SK-N-SH treated with all-trans-retinoic acid at 6 μM for 48 hours (cell line): ENCODE data around the gene ITM2C.

Experiments
- ATAC-seq: fragments of 200-7000 bp; cut with Tn5 transposase; 3 replicates; pipeline ENCODE4 v1.9.1; 2020; ENCODE audit warnings: mild to moderate bottlenecking, moderate library complexity
- BACH2 ChIP-seq: fragments of 250-450 bp; sonication (Bioruptor Pico); IDR thresholded peaks from 2 replicates; pipeline ENCODE4 v1.9.0; 2021; ENCODE audit warnings: mild to moderate bottlenecking, borderline replicate concordance
- CSDC2 ChIP-seq: fragments of 250-450 bp; sonication (Bioruptor Pico); IDR thresholded peaks from 2 replicates; pipeline ENCODE4 v1.5.0; 2020; ENCODE audit warnings: mild to moderate bottlenecking, moderate library complexity
- ESRRG ChIP-seq: fragments of 250-450 bp; sonication (Bioruptor Pico); IDR thresholded peaks from 2 replicates; pipeline ENCODE4 v1.6.1; 2021; ENCODE audit warnings: mild to moderate bottlenecking
- ISL1 ChIP-seq: fragments of 250-450 bp; sonication (Bioruptor Pico); IDR thresholded peaks from 2 replicates; pipeline ENCODE4 v2.1.2; 2022; ENCODE audit warnings: mild to moderate bottlenecking, moderate library complexity
- OSR1 ChIP-seq: fragments of 250-450 bp; sonication (Bioruptor Pico); IDR thresholded peaks from 2 replicates; pipeline ENCODE4 v1.8.0; 2022; ENCODE audit warnings: moderate library complexity, mild to moderate bottlenecking, inconsistent platforms
- PATZ1 ChIP-seq: fragments of 250-450 bp; sonication (Bioruptor Pico); IDR thresholded peaks from 2 replicates; pipeline ENCODE4 v1.8.0; 2020; ENCODE audit warnings: mild to moderate bottlenecking, moderate library complexity, borderline replicate concordance
- PPARA ChIP-seq: fragments of 250-450 bp; sonication (Bioruptor Pico); IDR thresholded peaks from 2 replicates; pipeline ENCODE4 v1.5.0; 2020; ENCODE audit warnings: mild to moderate bottlenecking, borderline replicate concordance
- SNAI2 ChIP-seq: fragments of 250-450 bp; sonication (Bioruptor Pico); IDR thresholded peaks from 2 replicates; pipeline ENCODE4 v1.5.0; 2020; ENCODE audit warnings: mild to moderate bottlenecking, moderate library complexity
- TCF4 ChIP-seq: fragments of 250-450 bp; sonication (Bioruptor Pico); IDR thresholded peaks from 2 replicates; pipeline ENCODE4 v1.8.0; 2021; ENCODE audit warnings: mild to moderate bottlenecking, moderate library complexity, borderline replicate concordance
- TOX ChIP-seq: fragments of 250-450 bp; sonication (Bioruptor Pico); IDR thresholded peaks from 2 replicates; pipeline ENCODE4 v1.8.0; 2021; ENCODE audit warnings: mild to moderate bottlenecking, moderate library complexity, borderline replicate concordance
- TSHZ2 ChIP-seq: fragments of 250-450 bp; sonication (Bioruptor Pico); IDR thresholded peaks from 2 replicates; pipeline ENCODE4 v1.5.0; 2020; ENCODE audit warnings: mild to moderate bottlenecking, moderate library complexity
- ZC3H10 ChIP-seq: fragments of 250-450 bp; sonication (Bioruptor Pico); IDR thresholded peaks from 2 replicates; pipeline ENCODE4 v1.5.1; 2021; ENCODE audit warnings: mild to moderate bottlenecking, moderate library complexity
- ZFP3 ChIP-seq: fragments of 250-450 bp; sonication (Bioruptor Pico); IDR thresholded peaks from 2 replicates; pipeline ENCODE4 v1.5.0; 2020; ENCODE audit warnings: mild to moderate bottlenecking, moderate library complexity
- ZFP30 ChIP-seq: fragments of 450-650 bp; formaldehyde crosslinking; IDR thresholded peaks from 2 replicates; pipeline ENCODE4 v1.5.0; 2022; ENCODE audit warnings: mild to moderate bottlenecking, moderate library complexity
- ZNF565 ChIP-seq: fragments of 450-650 bp; formaldehyde crosslinking; conservative IDR thresholded peaks from 2 replicates; pipeline ENCODE4 v1.5.0; 2020; ENCODE audit warnings: low read depth, mild to moderate bottlenecking, moderate library complexity
- ZNF8 ChIP-seq: fragments of 450-650 bp; formaldehyde crosslinking; IDR thresholded peaks from 2 replicates; pipeline ENCODE4 v1.5.0; 2020; ENCODE audit warnings: mild to moderate bottlenecking, moderate library complexity
- TF ChIP-seq, protein P1 (sequence below): fragments of 250-450 bp; sonication (Bioruptor Pico); IDR thresholded peaks from 2 replicates; pipeline ENCODE4 v1.8.0; 2021; ENCODE audit warnings: low read depth, mild to moderate bottlenecking, moderate library complexity, borderline replicate concordance
- TF ChIP-seq, protein P2 (sequence below): fragments of 250-450 bp; sonication (Bioruptor Pico); IDR thresholded peaks from 2 replicates; pipeline ENCODE4 v1.5.1; 2021; ENCODE audit warnings: mild to moderate bottlenecking, moderate library complexity

ITM2C gene

GRCh38 chr2:230864605-230865306 lies at the start of gene ITM2C:
Gene ITM2C (plus strand): TSS chr2:230864942. CDS start chr2:230865026, 84 bp downstream.
- peak; percentile 83 for ATAC-seq
- no peak for TF ChIP-seq ZFP3
- no peak for TF ChIP-seq TSHZ2
- TF ChIP-seq ESRRG (CRISPR knock-in tag) = no peak

DNA sequence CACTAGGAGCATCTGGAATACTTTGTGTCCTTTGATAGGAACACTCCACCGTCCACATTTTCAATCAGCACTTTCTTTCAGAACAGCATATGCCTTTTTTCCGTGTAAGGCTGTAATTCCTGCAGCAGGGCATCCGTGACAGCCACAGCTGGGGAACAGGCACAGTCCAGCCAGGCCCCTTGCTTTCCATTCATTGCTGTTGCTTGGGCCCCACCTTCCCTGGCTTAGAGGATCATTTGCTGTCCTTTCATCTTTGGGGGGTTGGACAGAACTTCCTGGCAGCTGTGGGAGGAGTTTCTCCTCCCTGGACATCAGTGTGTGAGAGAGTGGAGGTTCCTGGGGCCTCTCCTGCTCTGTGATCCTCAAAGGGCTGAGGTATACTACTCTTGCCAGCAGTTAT lies 49.7 kb upstream of the ITM2C start:
- TF ChIP-seq PPARA = no peak
- no peak for TF ChIP-seq OSR1
- TF ChIP-seq PATZ1 (CRISPR knock-in tag) = no peak
- no peak for TF ChIP-seq ZFP30 (CRISPR knock-in tag)
- no peak for TF ChIP-seq ZNF565 (CRISPR knock-in tag)
- no peak for TF ChIP-seq TCF4 (CRISPR knock-in tag)
- ATAC-seq = no peak

GRCh38 chr2:230816735-230817134 lies 48.0 kb upstream of the ITM2C start:
- ATAC-seq = no peak
- TF ChIP-seq TCF4 (CRISPR knock-in tag) (no peak), CSDC2 (CRISPR knock-in tag) (no peak), TOX (no peak), ZNF8 (CRISPR knock-in tag) (no peak), BACH2 (no peak), OSR1 (no peak), ISL1 (no peak), ZC3H10 (CRISPR knock-in tag) (no peak)
- TF ChIP-seq, protein P1, sequence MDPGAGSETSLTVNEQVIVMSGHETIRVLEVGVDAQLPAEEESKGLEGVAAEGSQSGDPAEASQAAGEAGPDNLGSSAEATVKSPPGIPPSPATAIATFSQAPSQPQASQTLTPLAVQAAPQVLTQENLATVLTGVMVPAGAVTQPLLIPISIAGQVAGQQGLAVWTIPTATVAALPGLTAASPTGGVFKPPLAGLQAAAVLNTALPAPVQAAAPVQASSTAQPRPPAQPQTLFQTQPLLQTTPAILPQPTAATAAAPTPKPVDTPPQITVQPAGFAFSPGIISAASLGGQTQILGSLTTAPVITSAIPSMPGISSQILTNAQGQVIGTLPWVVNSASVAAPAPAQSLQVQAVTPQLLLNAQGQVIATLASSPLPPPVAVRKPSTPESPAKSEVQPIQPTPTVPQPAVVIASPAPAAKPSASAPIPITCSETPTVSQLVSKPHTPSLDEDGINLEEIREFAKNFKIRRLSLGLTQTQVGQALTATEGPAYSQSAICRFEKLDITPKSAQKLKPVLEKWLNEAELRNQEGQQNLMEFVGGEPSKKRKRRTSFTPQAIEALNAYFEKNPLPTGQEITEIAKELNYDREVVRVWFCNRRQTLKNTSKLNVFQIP (CRISPR knock-in tag) = no peak
- TF ChIP-seq, protein P2, sequence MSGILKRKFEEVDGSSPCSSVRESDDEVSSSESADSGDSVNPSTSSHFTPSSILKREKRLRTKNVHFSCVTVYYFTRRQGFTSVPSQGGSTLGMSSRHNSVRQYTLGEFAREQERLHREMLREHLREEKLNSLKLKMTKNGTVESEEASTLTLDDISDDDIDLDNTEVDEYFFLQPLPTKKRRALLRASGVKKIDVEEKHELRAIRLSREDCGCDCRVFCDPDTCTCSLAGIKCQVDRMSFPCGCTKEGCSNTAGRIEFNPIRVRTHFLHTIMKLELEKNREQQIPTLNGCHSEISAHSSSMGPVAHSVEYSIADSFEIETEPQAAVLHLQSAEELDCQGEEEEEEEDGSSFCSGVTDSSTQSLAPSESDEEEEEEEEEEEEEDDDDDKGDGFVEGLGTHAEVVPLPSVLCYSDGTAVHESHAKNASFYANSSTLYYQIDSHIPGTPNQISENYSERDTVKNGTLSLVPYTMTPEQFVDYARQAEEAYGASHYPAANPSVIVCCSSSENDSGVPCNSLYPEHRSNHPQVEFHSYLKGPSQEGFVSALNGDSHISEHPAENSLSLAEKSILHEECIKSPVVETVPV (CRISPR knock-in tag) = no peak

DNA sequence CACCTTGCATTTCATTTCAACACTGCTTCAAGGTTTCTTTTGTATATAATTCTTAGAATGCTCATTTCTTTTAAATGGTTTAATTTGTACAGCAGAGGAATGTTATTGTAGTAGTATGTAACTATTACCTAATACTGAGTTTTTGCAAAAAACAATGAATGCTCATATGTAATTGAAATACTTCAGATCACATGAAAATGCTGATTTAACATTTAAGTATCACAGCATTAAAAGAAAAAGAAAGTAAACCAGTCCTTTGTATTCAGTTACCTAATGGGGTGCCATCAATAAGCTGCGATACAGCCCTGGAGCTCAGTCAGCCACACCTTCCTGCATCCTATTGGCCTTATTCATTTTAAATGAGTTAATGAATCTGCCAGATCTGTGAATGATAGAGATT lies 45.3 kb upstream of the ITM2C start:
- TF ChIP-seq TOX = no peak
- no peak for TF ChIP-seq CSDC2 (CRISPR knock-in tag)
- TF ChIP-seq ZNF565 (CRISPR knock-in tag) = no peak
- no peak for TF ChIP-seq ISL1
- no peak for TF ChIP-seq SNAI2 (CRISPR knock-in tag)
- no peak for ATAC-seq

- TF ChIP-seq ZNF8 (CRISPR knock-in tag) (no peak), PPARA (no peak), ISL1 (no peak)
- TF ChIP-seq, protein P1 (CRISPR knock-in tag) = no peak
- no peak for ATAC-seq
Measured at GRCh38 chr2:230821261-230821990, 43.3 kb upstream of the ITM2C start.
